NCI-H2029 (cell line): ENCODE data around the gene NAP1L4.

ENCODE experiments used
- DNase-seq: peaks from one replicate; lab custom pipeline; 2025; lab: John Stamatoyannopoulos, UW

Gene NAP1L4

GRCh38 chr11:2992997-2993325, 832 bp upstream of the NAP1L4 start:
- no peak for DNase-seq

GRCh38 chr11:2991452-2992233, 486 bp downstream of the NAP1L4 start:
- peak; percentile 26 for DNase-seq

- no peak for DNase-seq
Observed at GRCh38 chr11:2990617-2991451, 1.3 kb downstream of the NAP1L4 start.

GRCh38 chr11:2989551-2989950, 2.6 kb downstream of the NAP1L4 start:
- no peak for DNase-seq

GRCh38 chr11:2989006-2989405, 3.1 kb downstream of the NAP1L4 start:
- no peak for DNase-seq

GRCh38 chr11:2987881-2988861, 4.0 kb downstream of the NAP1L4 start:
- DNase-seq: no peak

GRCh38 chr11:2983908-2984307, 8.2 kb downstream of the NAP1L4 start:
- DNase-seq: no peak

GRCh38 chr11:2982214-2982613, 9.9 kb downstream of the NAP1L4 start:
- DNase-seq: no peak

- no peak for DNase-seq
Observed at GRCh38 chr11:2981130-2981529, 11.0 kb downstream of the NAP1L4 start.

GRCh38 chr11:2980168-2980840, 11.8 kb downstream of the NAP1L4 start:
- DNase-seq: no peak

GRCh38 chr11:2977113-2977512, 15.0 kb downstream of the NAP1L4 start:
- no peak for DNase-seq

- DNase-seq: no peak
Observed at GRCh38 chr11:2976294-2977063, 15.7 kb downstream of the NAP1L4 start.

- DNase-seq: no peak
Observed at GRCh38 chr11:2975594-2975993, 16.5 kb downstream of the NAP1L4 start.

- DNase-seq: no peak
Observed at GRCh38 chr11:2974272-2974671, 17.9 kb downstream of the NAP1L4 start.

- DNase-seq: no peak
Observed at GRCh38 chr11:2968341-2968900, 23.7 kb downstream of the NAP1L4 start.

- no peak for DNase-seq
Observed at GRCh38 chr11:2964782-2965181, 27.3 kb downstream of the NAP1L4 start.

- DNase-seq: no peak
Observed at GRCh38 chr11:2963761-2964160, 28.4 kb downstream of the NAP1L4 start.

- no peak for DNase-seq
Observed at GRCh38 chr11:2963112-2963754, 28.9 kb downstream of the NAP1L4 start.

GRCh38 chr11:2961080-2961479, 31.0 kb downstream of the NAP1L4 start:
- no peak for DNase-seq

- DNase-seq: no peak
Observed at GRCh38 chr11:2960139-2960538, 32.0 kb downstream of the NAP1L4 start.
